ENCODE results near the gene TMEM132D.
"Not testable (repeated sequence)": the region's sequence is repeated elsewhere in the genome, so short reads cannot be mapped to it uniquely, and the experiment has no call there.

TMEM132D gene

GRCh38 chr12:129903956-129904829 is at the start of gene TMEM132D:
Gene TMEM132D, minus strand, starts transcription at chr12:129904025.
- no peak for DNase-seq (ENCODE audit: low spot score)

DNA sequence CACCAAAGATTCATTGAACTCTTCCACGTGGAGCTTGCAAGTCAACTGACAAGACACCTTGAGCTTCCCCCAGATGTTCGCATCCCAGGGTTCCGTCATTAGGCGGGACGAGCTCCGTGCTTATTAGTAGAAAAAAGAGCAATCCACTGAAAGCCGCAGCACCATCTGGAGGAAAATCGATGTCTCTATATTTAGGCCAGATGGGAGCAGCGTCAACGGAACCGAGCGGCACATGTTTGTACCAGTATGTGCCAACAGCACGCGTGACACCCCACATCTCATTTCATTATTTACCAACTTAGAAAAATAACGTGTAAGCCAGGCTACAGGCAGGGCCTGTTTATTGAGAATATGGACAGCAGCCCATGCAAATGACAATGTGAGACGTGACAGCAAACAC is 45.8 kb upstream of the TMEM132D start:
- DNase-seq (ENCODE audit: low spot score), result no peak

- no peak for DNase-seq (ENCODE audit: low spot score)
Measured at GRCh38 chr12:129941618-129942017, 37.8 kb upstream of the TMEM132D start.

GRCh38 chr12:129938089-129938488 is 34.3 kb upstream of the TMEM132D start:
- DNase-seq (ENCODE audit: low spot score), result no peak

DNA sequence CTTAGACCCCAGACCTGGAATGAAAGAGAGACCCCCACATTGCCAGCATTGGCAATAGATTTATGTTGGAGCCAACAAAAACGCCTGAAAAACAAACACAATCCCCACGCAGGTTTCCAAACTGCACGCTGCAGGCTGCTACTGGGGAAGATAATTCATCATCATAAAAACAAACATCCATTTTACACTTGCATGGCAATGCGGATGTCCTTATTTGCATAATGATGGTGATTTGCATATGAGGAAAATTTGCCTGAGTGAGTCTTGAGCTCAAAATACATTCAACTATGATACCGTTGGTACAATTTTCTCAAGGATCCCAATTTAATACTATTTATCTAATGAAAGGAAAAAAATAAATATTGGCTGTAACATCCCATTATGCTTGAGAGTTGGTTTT is 33.6 kb upstream of the TMEM132D start:
- DNase-seq (ENCODE audit: low spot score), result no peak

- no peak for DNase-seq (ENCODE audit: low spot score)
Measured at GRCh38 chr12:129928643-129929042, 24.8 kb upstream of the TMEM132D start.

DNA sequence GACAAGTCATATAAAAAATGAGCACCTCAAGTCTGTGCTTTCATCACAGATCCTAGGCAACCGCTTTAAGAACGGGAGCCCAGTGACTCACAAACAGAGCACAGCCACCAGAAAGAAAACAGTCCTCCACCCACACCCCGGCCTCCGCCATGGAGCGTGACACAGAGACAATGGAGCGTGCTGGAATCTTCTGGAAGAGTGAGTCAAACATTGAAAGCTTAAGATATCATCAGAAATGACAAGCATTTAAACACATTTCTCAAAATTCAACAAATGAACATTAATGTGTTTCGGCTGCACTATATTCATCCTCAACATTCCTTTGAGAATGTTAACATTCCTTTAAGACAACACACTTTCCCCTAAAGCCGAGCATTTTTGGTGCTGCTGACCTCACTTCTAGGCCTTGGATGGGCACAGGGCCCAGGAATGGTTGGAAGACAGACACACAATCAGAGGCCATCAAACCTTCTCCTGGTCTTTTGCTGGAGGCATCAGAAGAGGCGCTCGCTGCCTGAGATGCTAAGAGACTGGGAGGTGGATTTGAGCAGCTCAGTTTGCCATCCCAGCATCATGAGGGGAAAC is 23.6 kb upstream of the TMEM132D start:
- DNase-seq (ENCODE audit: low spot score), result no peak

DNA sequence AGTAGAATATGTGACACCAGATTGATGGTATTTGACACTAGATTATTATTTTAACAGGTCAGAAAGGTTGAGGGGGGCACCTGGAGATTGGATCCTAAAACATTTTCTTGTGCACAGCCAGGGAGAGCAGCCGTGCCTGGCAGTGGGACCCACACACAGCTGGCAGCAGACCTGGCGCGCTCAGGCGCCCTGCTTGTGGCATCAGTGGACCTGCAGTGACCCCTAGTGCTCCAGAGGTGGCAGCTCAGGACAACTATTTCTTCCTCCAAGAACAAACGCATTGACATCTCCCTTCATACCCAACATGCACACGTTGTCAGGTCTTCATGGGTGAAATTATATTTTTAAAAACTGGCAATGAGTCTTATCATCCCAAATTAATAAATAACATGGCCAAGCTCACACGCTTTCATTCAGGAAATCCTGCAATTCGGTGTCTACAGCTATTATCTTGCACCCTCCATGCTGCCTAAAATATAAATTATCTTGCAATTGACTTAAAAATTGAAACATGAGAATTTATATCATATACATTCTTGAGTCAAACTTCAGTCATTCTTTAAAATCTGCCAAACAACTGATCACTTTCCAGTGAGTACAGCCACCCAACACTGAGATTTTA is 7.7 kb upstream of the TMEM132D start:
- peak; percentile 37 for DNase-seq (ENCODE audit: low spot score)

DNA sequence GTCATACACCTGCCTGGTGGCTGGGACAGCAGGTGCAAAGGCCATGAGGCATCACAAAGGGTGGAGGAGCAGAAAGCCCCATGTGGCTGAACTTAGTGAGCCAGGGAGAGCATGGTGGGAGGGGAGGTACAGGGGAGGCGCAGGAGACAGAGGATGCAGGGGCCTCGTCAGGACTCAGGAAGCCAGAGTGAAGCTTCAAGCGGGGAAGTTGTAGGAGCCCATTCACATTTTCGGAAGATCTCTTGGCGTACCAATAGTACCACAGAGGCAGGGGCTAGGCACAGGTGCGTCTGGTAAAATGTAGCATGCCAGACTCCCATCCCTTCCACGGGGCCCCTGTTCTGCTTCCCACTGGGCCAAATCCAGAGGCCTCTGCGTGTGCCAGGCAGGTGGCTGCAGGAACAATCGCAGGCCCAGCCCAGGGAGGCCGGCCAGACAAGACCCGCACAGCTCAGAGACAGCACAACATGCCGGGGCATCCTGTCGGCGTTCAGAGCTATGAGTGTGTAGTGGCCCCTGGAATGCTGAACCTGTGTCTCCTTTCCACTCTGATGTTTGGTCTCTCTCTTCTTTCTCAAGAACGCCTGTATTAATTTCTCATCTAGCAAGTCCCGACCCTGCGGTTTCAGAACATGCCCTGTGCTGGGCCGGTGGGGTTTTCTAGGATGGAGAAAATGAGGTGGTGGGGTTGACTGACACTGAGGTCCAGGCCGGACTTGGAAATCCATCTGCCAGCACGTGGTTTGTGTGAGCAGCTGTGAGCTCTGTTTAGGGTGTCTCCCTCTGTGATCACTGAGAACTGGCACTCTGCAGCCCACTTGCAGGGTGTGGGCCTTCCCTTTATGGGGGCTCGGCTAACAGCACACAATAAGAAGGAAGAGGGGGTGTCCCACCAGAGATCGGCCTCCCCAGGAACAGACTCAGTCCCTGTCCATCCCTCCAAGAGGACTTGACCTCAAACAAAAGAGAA is 5.5 kb upstream of the TMEM132D start:
- no peak for DNase-seq (ENCODE audit: low spot score)

- DNase-seq (ENCODE audit: low spot score), result no peak
Measured at GRCh38 chr12:129903092-129903945, 506 bp downstream of the TMEM132D start.

GRCh38 chr12:129902371-129903091 is 1.3 kb downstream of the TMEM132D start:
- no peak for DNase-seq (ENCODE audit: low spot score)

GRCh38 chr12:129901254-129901653 is 2.6 kb downstream of the TMEM132D start:
- no peak for DNase-seq (ENCODE audit: low spot score)

DNA sequence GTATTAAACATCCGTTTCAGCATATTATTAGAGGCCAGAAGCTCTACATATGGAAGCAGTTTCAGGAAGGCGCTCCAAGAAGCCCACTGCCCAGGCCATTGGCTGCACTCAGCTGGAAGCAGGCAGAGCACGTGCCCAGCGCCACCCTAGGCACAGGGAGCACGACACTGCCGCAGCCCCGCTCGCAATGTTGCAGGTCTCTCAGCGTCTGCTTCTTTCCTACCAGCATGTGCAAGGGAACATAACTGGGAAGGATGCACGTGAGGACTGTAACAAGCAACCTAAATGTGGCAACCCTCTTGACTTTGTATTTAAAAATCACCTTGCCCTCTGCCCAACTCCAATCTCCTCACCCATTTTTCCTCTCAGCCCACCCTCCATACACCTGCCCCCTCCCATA is 3.5 kb downstream of the TMEM132D start:
- no peak for DNase-seq (ENCODE audit: low spot score)

GRCh38 chr12:129899045-129899444 is 4.8 kb downstream of the TMEM132D start:
- not testable (repeated sequence) for DNase-seq (ENCODE audit: low spot score)

DNA sequence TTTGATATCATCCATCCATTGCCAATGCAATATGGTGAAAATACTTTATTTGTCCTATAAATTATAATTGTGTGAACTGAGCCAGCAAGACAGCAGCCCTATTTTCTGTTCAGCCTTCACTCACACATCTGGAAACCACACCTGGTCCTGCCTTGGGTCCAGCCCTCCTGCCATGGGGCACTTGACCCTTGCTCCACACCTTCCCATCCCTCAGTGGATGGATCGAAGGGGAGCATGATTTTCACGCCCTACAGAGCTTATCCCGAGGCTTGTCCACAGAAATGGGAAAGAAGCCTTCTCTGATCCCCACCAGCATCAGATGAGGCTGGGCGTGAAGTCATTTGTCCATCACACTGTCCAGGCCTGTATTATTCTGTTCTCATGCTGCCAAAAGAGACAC is 10.1 kb downstream of the TMEM132D start:
- no peak for DNase-seq (ENCODE audit: low spot score)

DNA sequence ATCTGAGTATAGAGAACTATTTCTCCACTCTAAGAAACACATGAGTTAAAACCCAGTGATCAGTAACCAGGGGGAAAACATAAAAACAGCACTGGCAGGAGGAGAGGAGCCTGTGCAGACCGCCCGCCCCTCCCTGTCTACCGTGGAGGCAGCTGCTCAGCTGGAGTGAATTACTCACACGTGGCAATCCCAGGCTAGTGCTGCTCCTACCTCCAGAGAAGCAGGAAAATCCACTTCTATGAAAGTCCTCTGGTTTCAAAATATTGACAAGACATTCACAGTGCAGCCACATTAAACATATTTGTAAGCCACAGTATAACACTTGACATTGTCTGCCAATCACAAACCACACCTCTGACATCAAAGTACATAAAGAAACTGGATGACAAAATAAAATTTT is 16.7 kb downstream of the TMEM132D start:
- no peak for DNase-seq (ENCODE audit: low spot score)

- no peak for DNase-seq (ENCODE audit: low spot score)
Measured at GRCh38 chr12:129886541-129886940, 17.3 kb downstream of the TMEM132D start.

DNA sequence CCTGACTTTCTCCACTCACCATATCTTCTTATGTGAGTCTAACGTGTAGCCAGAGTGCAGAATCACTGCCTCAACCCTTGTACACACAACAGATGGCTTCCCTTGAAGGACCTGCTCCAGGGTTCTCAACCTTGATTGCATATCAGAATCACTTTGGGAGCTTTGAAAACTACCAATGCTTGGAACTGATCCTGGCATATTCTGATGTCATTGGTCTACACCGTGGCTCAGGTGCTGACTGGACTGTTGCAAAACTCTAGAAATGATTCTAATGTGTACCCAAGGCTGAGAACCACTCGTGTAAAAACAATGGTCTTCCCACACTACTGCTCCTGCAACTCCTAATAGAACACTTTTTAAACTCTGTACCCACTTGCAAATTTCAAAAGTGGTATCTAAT is 18.5 kb downstream of the TMEM132D start:
- DNase-seq (ENCODE audit: low spot score), result no peak

- DNase-seq (ENCODE audit: low spot score), result no peak
Measured at GRCh38 chr12:129877411-129877810, 26.4 kb downstream of the TMEM132D start.

DNA sequence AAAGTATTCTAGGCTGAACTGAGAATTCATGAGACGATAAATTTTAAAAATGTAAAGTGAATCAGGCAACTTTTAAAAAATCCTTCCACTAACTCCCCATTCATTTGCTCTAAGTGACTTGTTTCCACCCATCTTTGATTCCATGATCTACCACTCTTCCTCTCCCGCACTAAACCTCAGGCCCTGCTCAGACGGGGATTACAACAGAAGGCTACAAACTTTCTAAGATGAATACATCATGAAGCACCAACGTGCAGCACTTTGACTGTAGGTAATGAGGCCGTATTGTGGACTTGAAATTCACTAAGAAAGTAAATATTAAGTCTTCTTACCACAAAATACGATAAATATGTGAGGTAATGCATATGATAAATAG is 30.0 kb downstream of the TMEM132D start:
- no peak for DNase-seq (ENCODE audit: low spot score)
